Measurements from ENCODE around the gene ACOX1.
"Not testable (repeated sequence)": the region's sequence is repeated elsewhere in the genome, so short reads cannot be mapped to it uniquely, and the experiment has no call there.

ACOX1 gene

DNA sequence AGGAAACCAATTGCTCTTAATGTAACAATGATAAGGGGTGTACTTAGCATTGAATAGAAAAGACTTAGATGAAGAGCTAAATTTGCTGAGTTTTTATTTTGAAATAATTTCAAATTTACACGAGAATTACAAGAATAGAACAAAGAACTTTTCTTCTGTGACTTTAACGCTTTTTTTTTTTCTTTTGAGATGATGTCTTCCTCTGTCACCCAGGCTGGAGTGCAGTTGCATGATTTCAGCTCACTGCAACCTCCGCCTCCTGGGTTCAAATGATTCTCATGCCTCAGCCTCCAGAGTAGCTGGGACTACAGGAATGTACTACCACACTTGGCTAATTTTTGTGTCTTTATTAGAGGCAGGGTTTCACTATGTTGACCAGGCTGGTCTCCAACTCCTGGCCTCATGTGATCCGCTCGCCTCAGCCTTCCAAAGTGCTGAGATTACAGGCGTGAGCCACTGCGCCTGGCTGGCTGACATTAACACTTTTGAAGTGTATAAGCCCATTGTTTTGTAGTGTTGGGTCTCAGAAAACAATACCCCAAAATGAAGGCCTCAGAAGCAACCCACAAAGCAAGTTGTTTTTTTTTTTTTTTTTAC lies 2.2 kb upstream of the ACOX1 start:
- DNase-seq (ENCODE audit: low read depth): peak; percentile 30

GRCh38 chr17:75980188-75981018 lies 1.4 kb upstream of the ACOX1 start:
- no peak for DNase-seq (ENCODE audit: low read depth)

GRCh38 chr17:75979705-75980187 lies 780 bp upstream of the ACOX1 start:
- peak; percentile 77 for DNase-seq (ENCODE audit: low read depth)

- DNase-seq (ENCODE audit: low read depth): peak; percentile 58
Observed at GRCh38 chr17:75976175-75976848, 2.7 kb downstream of the ACOX1 start.

- DNase-seq (ENCODE audit: low read depth): no peak
Observed at GRCh38 chr17:75975757-75976174, 3.2 kb downstream of the ACOX1 start.

- not testable (repeated sequence) for DNase-seq (ENCODE audit: low read depth)
Observed at GRCh38 chr17:75975187-75975586, 3.8 kb downstream of the ACOX1 start.

DNA sequence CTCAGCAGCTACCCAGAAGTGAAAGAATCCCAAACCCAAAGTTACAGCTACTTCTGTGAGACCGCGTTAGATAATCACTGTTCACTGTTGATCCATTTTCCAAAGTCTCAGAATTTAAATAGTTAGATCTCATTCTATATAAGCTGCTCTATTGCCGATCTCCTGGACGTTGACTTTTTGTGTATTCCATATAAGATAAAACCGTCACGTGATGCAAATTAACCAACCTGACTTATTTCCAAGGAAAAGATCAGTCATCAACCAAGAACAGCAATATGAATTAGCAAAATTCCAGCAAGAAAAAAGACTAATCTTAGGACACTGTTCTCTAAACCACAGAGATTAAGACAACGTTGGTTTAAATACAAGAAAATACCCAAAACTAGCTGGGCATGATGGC lies 8.3 kb downstream of the ACOX1 start:
- no peak for DNase-seq (ENCODE audit: low read depth)

- DNase-seq (ENCODE audit: low read depth): peak; percentile 75
Observed at GRCh38 chr17:75970011-75970523, 8.9 kb downstream of the ACOX1 start.

DNA sequence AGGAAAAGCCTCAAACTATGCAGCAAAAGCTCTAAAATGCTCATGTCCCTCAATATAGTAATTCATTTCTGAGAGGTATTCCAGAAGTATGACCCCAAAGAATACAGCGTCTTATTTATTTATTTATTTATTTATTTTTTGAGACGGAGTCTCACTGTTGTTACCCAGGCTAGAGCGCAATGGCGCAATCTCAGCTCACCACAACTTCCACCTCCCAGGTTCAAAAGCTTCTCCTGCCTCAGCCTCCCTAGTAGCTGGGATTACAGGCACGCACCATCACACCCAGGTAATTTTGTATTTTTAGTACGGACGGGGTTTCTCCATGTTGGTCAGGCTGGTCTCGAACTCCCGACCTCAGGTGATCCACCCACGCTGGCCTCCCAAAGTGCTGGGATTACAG lies 9.9 kb downstream of the ACOX1 start:
- DNase-seq (ENCODE audit: low read depth): not testable (repeated sequence)

DNA sequence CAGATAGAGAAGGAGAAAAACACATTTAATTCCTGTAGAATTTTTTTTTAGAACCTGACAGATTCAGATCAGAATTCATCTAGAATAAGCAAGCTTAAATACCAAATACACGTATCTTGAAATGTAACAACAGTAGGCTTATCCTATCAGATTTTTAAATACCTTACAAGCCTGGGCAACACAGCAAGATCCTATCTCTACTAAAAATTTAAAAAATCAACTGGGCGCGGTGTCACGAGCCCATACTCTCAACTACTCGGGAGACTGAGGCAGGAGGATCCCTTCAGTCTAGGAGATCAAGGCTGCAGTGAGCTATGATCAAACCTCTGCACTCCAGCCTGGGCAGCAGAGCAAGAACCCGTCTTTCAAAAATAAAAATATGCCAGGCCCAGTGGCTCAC lies 13.5 kb downstream of the ACOX1 start:
- no peak for DNase-seq (ENCODE audit: low read depth)

- no peak for DNase-seq (ENCODE audit: low read depth)
Observed at GRCh38 chr17:75959839-75960511, 19.0 kb downstream of the ACOX1 start.

DNA sequence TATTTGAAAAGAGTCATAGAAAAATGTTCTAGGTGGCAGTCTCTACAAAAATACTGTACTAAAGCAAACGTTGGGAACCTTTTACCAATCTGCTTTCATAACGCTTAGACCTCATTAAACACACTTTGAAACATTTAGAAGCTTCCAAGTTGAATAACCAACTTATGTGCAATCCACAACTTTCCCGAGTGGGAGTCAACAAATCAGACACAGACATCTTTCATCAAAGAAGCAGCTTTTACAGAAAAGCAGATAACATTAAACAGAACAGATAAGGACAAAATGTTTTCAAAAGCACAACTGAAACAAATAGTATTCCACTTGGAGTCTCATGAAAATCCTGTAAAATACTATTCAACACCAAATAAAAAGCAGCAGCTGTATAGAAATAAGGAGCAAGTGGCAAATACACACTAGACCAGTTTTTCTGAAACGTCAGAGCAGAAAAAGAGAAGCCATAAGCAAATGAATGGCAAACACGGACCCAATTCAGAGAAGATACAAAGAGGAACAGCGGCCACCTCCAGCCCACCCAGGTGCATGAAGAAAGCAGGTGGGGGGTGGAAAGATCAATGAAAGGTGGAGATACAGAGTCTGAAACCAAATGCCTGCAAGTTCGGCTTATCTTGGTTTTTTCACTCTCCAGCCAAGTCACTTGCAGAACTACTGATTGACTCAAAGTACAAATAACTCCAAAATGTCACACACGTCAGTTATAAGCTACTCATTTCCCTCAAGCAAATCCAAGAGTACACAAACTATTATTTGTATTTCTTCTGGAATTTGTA lies 19.7 kb downstream of the ACOX1 start:
- DNase-seq (ENCODE audit: low read depth): no peak

- no peak for DNase-seq (ENCODE audit: low read depth)
Observed at GRCh38 chr17:75950855-75951554, 28.0 kb downstream of the ACOX1 start.

- no peak for DNase-seq (ENCODE audit: low read depth)
Observed at GRCh38 chr17:75950421-75950820, 28.5 kb downstream of the ACOX1 start.

- DNase-seq (ENCODE audit: low read depth): no peak
Observed at GRCh38 chr17:75945211-75945610, 33.8 kb downstream of the ACOX1 start.

DNA sequence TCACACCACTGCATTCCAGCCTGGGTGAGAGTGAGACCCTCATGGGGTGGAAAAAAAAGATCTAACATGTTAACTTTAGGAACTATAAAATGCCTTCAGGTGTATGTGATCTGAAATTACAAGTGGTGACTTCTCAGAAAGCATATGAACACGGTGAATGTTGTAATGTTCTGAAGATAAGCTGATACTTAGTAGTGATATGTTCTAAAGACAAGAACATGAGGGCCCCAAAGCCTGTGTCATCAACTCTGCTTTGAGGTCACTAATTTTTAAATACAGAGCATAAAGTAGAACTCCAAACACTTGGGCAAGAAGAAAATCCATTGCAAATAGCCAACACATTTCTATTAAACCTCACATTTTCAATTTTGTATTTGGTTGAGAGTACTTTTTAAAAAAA lies 35.5 kb downstream of the ACOX1 start:
- DNase-seq (ENCODE audit: low read depth): no peak

GRCh38 chr17:75942473-75942872 lies 36.5 kb downstream of the ACOX1 start:
- DNase-seq (ENCODE audit: low read depth): no peak

DNA sequence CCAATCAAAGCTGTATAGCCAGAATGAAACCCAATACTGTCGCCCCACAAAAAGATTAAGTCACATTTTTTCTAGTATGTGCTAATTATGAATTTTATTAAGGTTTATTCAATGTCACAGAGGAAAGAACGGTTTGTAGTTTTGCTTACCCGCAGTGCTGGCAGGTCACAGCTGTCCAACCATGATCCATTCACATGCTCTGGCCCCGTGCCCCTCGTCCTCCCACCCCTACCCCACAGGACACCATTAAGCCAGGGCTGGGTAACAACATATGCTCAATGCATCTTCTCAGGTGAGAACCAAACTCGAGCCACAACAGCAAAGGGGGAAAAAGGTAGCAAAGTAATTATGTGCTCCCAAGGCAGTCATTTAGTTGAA lies 37.5 kb downstream of the ACOX1 start:
- no peak for DNase-seq (ENCODE audit: low read depth)

DNA sequence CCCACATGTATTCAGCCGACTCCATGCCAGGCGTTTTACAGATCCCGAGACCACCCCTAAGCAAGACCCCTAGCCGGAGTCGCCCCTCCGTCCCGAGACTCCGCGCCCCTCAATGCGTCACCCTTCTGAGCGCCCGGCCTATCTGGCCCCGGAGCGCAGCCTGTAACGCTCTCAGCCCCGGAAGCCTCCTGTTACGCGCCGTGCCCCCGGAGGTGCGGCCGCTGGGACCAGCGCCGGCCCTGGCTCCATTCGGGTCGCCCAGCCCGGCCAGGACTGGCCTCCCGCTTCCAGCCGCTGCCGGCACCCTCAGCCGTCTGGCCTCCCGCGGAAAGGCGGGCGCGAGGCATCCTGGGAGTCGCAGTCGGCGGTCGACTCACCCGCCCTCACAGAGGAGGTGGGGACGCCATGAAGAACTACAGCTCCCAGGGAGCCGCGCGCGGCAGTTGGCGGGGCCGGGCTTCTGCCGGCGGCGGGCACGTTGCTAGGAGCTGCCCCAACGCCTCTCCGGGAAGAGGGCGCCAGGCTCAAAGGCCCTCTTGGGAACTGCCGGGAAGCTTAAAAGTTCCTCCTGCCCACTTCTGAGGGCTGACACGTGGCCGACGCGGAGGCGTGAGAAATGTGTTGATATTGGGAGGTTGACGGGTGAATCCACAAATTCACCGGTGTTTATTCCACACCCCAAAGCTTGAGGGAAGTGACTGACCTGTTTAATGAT lies 38.1 kb downstream of the ACOX1 start, which contains the start of gene FBF1:
FBF1 (minus strand) TSS at position 316 of the 715 bp plus-strand sequence. CDS start 2,893 bp downstream, outside the sequence.
- peak; percentile 95 for DNase-seq (ENCODE audit: low read depth)

GRCh38 chr17:75937652-75938051 lies 41.3 kb downstream of the ACOX1 start:
- no peak for DNase-seq (ENCODE audit: low read depth)

All from fibroblast of gingiva (primary cell).